CD4-positive, alpha-beta T cell treated with Interleukin-6 for 4 hours (primary cell): ENCODE results near the gene CCDC12.
"Not testable (repeated sequence)": the region's sequence is repeated elsewhere in the genome, so short reads cannot be mapped to it uniquely, and the experiment has no call there.

Source experiments
- DNase-seq: peaks from one replicate; pipeline ENCODE4 v3.0.0-alpha.2; 2020; ENCODE audit warnings: mixed read lengths

Gene CCDC12

DNA sequence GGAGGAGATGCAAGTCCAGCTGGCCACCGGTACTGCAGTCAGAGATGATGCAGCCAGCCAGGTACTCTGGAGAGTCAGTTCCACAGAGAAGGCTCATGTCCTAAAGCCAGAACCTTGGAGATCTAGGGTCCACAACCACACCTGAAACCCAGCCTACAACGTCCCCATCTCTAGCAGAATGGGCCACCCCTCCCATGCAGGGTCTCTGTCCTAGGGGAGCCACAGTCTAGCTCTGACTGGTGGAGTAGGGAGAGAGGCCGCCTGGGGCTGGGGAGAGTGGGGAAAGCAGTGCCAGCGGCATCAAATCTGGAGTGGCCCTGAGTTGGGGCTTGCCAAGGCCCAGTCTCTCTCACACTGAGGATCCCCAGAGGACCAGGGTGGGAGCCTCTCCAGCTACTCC is 55.5 kb downstream of the CCDC12 start:
- DNase-seq = no peak

- DNase-seq = no peak
These were observed 57.9 kb downstream of the CCDC12 start for GRCh38 chr3:46918634-46919033.

GRCh38 chr3:46918202-46918601 is 58.3 kb downstream of the CCDC12 start:
- DNase-seq = no peak

DNA sequence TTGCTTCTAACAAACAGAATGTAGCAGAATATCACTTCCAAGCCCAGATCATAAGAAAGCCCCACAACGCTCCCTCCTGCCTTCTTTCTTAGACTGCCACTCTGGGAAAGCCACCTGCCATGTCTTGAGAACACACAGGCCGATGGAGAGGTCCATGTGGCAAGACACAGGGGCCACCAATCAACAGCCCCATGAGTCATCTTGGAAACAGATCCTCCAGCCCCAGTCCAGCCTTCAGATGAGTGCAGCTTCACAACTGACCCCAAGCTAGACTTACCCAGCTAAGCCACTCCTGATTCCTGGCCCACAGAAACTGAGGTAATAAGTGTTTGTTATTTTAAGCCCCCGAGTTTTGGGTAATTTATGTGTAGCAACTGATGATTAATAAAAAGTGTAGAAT is 59.3 kb downstream of the CCDC12 start:
- no peak for DNase-seq

GRCh38 chr3:46916799-46917198 is 59.7 kb downstream of the CCDC12 start:
- DNase-seq = no peak

GRCh38 chr3:46916278-46916677 is 60.3 kb downstream of the CCDC12 start:
- no peak for DNase-seq

DNA sequence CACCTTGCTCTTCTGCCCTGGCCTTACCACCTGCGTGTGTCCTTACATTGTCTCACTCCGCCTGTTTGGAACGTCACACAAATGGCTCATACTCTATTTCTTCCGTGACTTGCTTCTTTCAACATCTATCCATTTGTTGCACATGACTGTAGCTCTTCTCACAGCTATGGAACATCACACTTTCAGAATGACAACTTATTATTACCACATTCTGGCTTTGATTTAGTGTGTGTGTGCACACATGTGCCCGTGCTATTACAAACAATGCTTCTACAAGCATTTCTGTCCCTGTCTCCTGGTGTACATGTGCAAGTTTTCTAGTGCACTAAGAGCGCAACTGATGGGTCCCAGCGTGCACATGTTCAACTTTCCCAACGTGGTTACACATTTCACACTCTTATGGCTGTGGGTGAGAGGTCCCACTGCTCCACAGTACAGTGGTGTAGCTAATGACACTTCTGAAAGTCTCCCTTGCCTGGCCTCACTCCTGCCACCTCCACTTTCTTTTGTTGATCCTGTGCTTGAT is 61.2 kb downstream of the CCDC12 start:
- DNase-seq = no peak

GRCh38 chr3:46914849-46915248 is 61.7 kb downstream of the CCDC12 start:
- no peak for DNase-seq

DNA sequence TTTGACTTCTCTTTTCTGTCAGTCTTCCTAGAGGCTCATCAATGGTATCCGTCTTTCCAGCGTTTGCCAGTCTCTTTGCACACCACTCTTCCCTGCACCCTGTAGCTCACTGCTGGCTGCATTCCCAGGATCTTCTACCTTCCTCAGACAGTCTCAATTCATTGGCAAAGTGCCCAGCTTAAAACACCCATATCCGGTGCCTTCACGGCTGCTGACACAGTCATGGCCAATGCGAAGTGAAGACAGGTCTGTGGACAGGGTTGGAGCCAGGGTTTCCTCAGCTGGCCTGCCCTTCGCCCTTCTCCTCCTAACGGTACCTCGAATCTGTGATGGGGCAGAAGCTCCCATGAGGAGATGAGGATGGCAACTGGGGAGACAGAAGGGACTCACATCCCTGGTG is 62.9 kb downstream of the CCDC12 start:
- no peak for DNase-seq

DNA sequence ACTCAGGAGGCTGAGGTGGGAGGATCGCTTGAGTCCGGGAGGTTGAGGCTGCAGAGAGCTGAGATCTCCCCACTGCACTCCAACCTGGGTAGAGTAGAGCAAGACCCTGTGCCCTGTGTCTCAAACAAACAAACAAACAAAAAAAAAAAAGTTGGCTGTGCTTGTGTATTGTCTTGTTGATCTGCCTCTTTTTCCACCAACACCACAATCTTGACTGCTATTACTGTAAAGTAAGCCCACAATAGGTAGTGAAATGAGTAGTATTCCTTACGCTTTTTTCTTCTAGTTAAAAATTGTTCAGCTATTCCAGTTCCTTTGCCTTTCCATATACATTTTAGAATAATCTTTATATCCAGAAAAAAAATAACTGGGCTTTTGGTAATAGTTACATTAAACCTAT is 63.6 kb downstream of the CCDC12 start:
- DNase-seq = no peak

DNA sequence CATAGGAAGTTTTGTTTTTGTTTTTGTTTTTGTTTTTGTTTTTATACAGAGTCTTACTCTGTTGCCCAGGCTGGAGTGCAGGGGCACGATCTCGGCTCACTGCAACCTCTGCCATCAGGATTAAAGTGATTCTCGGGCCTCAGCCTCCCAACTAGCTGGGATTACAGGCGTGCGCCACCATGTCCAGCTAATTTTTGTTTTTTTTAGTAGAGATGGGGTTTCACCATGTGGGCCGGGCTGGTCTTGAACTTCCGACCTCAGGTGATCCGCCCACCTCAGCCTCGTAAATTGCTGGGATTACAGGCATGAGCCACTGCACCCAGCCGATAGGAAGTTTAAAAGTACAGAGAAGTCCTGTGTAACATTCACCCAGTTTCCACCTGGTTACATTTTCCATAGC is 65.6 kb downstream of the CCDC12 start:
- DNase-seq = not testable (repeated sequence)

GRCh38 chr3:46910166-46910760 is 66.3 kb downstream of the CCDC12 start:
- DNase-seq = no peak

DNA sequence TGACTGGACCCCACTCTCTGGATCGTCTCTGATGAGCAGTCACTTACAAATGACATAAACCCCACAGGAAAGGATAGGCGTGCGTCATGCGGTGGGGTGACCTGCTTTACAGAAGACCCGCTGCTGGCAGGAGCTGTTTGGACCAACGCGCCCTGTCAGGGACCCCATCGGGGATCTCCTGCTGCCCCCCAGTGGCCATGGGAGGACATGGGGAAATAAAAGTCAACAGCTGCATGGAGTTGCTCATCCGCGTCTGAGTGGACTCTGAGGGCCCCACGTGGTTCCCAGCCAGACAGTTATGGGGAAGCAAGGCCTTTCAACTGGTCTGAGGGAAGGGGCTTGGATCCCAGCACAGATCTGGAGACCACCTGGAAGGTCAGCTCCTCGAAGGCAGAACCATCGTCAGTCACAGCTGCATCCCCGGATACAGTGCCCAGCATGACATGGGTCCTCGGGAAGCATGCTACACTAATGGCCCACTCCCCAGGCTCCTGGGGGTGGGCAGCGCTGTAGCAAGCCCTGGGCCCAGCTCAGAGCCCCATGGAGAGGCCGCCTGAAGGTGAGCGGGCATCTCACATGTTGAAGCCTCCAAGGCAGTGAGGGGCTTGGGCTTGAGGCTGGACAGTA is 66.9 kb downstream of the CCDC12 start:
- peak; percentile 81 for DNase-seq

GRCh38 chr3:46908986-46909534 is 67.5 kb downstream of the CCDC12 start:
- DNase-seq = no peak

DNA sequence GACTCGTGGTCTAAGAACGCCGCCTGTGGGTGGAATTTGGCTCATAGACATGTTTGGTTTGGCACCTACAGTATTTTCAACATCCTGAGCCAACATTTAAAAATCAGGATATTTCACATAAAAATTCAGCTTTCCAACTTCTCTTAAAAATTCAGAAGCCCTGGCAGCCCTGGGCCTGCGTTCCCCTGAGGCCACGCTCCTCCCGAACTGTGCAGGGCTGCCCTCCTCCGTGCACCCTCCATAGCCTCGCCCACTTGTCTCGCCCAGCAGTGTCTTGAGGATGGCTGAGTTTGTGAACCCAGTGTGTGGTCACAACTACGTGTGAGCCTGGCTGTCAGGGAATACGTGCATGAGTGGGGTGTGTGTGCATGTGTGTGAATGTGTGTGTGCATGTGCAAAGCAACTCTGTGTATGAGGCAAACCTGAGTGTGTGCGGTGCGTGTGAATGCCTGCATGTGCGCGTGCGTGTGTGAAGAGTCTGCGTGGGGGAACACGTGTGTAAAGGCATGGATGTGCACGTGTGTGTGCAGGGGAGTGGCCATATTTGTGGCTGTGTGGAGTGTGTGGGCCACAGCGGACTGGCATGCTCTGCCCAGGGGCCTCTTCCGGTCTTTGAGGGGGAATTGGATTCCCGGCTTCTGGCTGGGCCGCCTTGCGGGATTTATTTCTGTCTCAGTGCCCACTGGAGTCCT is 68.1 kb downstream of the CCDC12 start:
- DNase-seq = no peak

DNA sequence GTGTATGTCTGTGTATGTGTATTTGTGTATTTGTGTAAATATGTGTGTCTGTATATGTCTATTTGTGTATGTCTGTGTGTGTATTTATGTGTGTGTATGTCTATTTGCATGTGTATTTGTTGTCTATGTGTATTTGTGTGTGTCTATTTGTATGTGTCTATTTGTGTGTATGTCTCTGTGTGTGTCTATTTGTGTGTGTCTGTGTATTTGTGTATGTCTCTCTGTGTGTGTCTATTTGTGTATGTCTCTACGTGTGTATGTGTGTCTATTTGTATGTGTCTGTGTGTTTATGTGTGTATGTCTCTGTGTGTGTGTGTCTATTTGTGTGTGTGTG is 68.6 kb downstream of the CCDC12 start:
- DNase-seq = no peak

DNA sequence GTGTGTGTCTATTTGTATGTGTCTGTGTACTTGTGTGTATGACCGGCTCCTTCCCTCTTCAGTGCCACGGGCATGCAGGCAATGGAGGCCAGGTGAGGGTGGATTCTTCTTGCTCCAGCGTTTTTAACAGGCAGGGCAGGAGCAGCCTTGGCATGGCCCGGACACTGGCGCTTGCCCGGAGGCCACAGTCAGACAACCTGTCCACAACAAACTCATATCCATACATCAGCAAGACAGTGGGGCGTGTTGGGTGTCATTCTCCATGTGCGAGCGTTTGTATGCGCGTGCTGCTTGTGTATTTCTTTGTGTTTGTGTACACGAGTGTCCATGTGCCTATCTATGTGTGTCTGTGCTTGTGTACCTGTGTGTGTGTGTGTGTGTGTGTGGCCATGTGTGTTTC is 69.3 kb downstream of the CCDC12 start:
- DNase-seq = no peak

DNA sequence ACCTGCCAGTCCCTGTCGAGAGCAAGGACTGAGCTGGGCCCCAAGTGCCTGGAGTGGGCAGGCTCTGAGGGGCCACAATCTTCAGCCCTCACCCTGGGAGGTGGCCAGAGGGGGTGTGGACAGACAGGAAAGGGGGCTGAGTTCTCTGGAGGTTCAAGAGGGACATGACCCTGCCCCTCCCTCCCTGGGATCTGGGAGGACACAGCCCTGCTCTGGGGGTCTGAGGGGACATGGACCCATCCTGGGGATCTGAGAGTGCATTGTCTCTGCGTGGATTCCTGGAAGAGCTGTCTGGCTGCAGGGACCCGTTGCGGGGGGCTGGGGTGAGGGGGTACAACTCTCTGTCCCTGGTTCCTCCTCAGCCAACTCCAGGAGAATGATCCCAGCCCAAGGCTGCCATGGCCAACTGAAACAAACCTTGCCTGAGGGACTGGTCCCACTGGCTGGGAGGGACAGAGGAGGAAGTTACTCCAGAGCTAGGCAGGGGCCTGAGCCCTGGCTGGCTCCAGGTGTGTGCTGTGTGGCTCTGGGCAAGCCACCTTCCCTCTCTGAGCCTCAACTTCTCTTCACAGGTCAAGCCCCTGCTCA is 70.0 kb downstream of the CCDC12 start:
- no peak for DNase-seq

- DNase-seq = no peak
These were observed 70.7 kb downstream of the CCDC12 start for GRCh38 chr3:46905661-46906451.

DNA sequence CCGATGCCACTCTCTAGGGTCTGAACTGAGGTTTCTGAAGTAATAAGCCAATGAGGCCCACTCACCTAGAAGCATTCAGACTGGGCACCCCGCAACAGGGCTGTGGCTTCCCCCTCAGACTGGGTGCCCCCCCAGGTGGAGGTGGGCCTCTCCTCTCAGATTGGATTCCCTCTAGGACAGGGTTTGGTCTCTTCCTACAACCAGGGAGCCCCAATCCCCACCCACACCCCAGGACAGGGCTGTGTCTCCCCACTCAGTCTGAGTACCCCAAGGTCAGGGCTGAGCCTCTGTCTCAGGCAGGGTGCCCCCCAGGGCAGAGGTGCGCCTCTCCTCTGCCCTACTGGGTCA is 71.4 kb downstream of the CCDC12 start:
- DNase-seq = no peak

DNA sequence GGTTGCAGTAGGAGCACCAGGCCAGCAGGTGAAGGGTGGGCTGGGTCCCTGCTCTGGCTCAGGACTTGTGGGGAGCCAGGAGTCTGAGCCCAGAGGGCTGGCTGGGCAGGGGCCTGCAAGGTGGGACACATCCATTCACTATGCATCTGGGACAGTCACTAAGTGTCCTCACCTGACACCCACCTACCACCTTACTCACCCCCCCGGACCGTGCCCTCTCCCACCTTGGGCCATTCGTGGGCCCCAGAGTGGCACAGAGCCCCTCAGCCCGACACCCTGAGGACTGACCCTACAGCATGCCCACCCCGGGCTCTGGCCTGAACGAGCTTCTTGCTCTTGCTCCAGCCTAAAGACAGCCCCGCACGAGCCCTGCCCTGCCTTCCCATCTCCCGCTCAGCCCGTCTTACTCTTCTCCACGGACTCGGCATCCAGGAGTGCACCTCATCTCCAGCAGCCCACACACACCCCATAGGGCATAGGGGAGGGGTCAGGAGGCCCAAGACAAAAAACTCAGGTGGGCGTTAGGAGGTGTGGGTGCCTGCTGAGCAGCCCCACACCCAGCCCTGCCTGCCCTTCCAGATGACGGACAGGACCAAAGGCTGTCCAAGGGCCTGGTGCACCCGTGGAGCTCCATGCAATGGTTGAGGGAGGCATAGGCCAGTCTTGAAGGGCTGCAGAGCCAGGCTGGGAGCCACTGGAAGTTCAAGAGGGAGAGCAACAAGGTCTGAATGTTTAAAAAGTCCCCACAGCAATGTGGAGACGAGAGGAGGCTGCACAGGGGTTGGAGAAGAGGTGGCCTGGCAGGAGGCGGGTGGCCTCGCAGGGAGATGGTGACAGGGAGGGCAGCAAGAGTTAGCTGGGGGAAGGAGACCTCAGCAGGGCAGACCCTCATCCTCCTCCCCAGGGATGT is 72.0 kb downstream of the CCDC12 start:
- DNase-seq = no peak
